ENCODE measurements around the gene USH1C. TPM values are rescaled to one million over a fixed set of nuclear protein-coding genes. Genes with fewer than 3 reads are reported as not detected.

The USH1C gene
- total and polyA plus RNA-seq, 4 donors = 0.09 to 1.3 (median 0.75) TPM

GRCh38 chr11:17535488-17535887 is 8.7 kb downstream of the USH1C start:
- no peaks in the 10 kb centered on the region for H3K36me3 ChIP-seq (ENCODE audit: control insufficient read depth in 4 of 4, insufficient read depth in 3 of 4, low read depth in 1 of 4, low read length in 3 of 4)
- TF ChIP-seq HNF4G (IDR thresholded peaks at IDR 0.05) (no peak), SP1 (IDR thresholded peaks at IDR 0.05) (no peak), ATF3 (IDR thresholded peaks at IDR 0.05) (no peak), JUND (IDR thresholded peaks at IDR 0.05) (no peak), YY1 (IDR thresholded peaks at IDR 0.05) (no peak), HNF4A (conservative IDR thresholded peaks at IDR 0.05) (no peak), RAD21 (IDR thresholded peaks at IDR 0.05) (no peak), FOXA2 (IDR thresholded peaks at IDR 0.05) (no peak), EGR1 (IDR thresholded peaks at IDR 0.05; ENCODE audit: low read depth in 2 of 2) (no peak), ZBTB33 (IDR thresholded peaks at IDR 0.05) (no peak), MAX (IDR thresholded peaks at IDR 0.05) (no peak), FOXA1 (IDR thresholded peaks at IDR 0.05) (no peak), NR2F2 (IDR thresholded peaks at IDR 0.05) (no peak), REST (IDR thresholded peaks at IDR 0.05) (no peak), CTCF (IDR thresholded peaks at IDR 0.05; ENCODE audit: low read depth, low read length, missing input control) (no peak), RXRA (IDR thresholded peaks at IDR 0.05) (no peak), GABPA (IDR thresholded peaks at IDR 0.05 in 1 of 2, conservative IDR thresholded peaks at IDR 0.05 in 1 of 2) (no peak), TAF1 (conservative IDR thresholded peaks at IDR 0.05) (no peak)

More at GRCh38 chr11:17535488-17535887, 8.7 kb downstream of the USH1C start:
- Histone ChIP-seq H3K27ac (ENCODE audit: low read depth in 1 of 2, low read length in 2 of 2) (no peak overlapping the region), H3K4me1 (ENCODE audit: control insufficient read depth in 4 of 4, insufficient read depth in 4 of 4, low read length in 3 of 4) (no peaks in the 10 kb centered on the region), H3K27me3 (ENCODE audit: control insufficient read depth in 4 of 4, insufficient read depth in 4 of 4, low read length in 3 of 4) (no peaks in the 10 kb centered on the region), H3K9ac (ENCODE audit: low read depth in 1 of 2, low read length in 2 of 2) (no peak overlapping the region), H3K9me3 (ENCODE audit: control insufficient read depth in 4 of 4, low read length in 3 of 4) (no peaks in the 10 kb centered on the region), H3K4me3 (ENCODE audit: low read depth in 1 of 3, low read length in 3 of 3) (no peak overlapping the region)
- 90% methylated on average over 3 of the region's 3 CpGs for WGBS
- DNase-seq (ENCODE audit: low spot score) = no peak
